Fibroblast of the aortic adventitia (primary cell): ENCODE data around the gene DNM2. TPM values are rescaled to one million over a fixed set of nuclear protein-coding genes. Genes with fewer than 3 reads are reported as not detected.

Experiments used
- DNase-seq: peaks from one replicate; pipeline ENCODE4 v3.0.0-alpha.2; 2010; ENCODE audit warnings: low read depth
- H3K4me3 ChIP-seq: 2 replicates; pipeline ENCODE4 v1.5.1; 2011; ENCODE audit warnings: low read depth, mild to moderate bottlenecking, control low read depth, low read length, moderate library complexity
- CTCF ChIP-seq: IDR thresholded peaks from 2 replicates; pipeline ENCODE4 v1.5.1; 2011; ENCODE audit warnings: mild to moderate bottlenecking, low read length, control low read depth, inconsistent platforms; ENCODE audit not compliant: insufficient read depth
- total RNA-seq: library from RNA; depleted of rRNA; stranded (reverse); fragments of >200 nt; gene quantifications from 2 replicates; pipeline ENCODE4 v1.2.3, GENCODE V29; 2012; ENCODE audit warnings: low replicate concordance

DNM2 gene
- total RNA-seq, 1 donor = 83.2 TPM

- TF ChIP-seq CTCF = no peak
- no peak for DNase-seq
- no peak overlapping the region for H3K4me3 ChIP-seq
Observed at GRCh38 chr19:10712754-10713153, 5.1 kb upstream of the DNM2 start.

GRCh38 chr19:10713317-10713716, 4.6 kb upstream of the DNM2 start:
- TF ChIP-seq CTCF = no peak
- DNase-seq = no peak
- no peak overlapping the region for H3K4me3 ChIP-seq

GRCh38 chr19:10717054-10717355, 874 bp upstream of the DNM2 start:
- DNase-seq = no peak
- TF ChIP-seq CTCF = no peak
- H3K4me3 ChIP-seq = peak overlapping the region; percentile 20

- DNase-seq = peak; percentile 25
Observed at GRCh38 chr19:10718205-10719196, 622 bp downstream of the DNM2 start.

GRCh38 chr19:10719466-10719961, 1.6 kb downstream of the DNM2 start:
- no peak for TF ChIP-seq CTCF
- peak overlapping the region; percentile 95 for H3K4me3 ChIP-seq
- DNase-seq = no peak

More at GRCh38 chr19:10718205-10719196, 622 bp downstream of the DNM2 start:
- peak overlapping the region; percentile 95 for H3K4me3 ChIP-seq
- TF ChIP-seq CTCF = no peak

- no peak for DNase-seq
- TF ChIP-seq CTCF = no peak
- H3K4me3 ChIP-seq = no peak overlapping the region
Observed at GRCh38 chr19:10720607-10721125, 2.8 kb downstream of the DNM2 start.
